WTC11 (cell line): ENCODE data around the gene GDPD4.

Experiments
- ATF2 ChIP-seq: sonication (generic); formaldehyde crosslinking; IDR thresholded peaks from 2 replicates; pipeline ENCODE4 v1.8.1; 2022; ENCODE audit warnings: low read depth, missing genetic modification reagents, borderline replicate concordance
- ATF6 ChIP-seq: sonication (generic); formaldehyde crosslinking; IDR thresholded peaks from 2 replicates; pipeline ENCODE4 v1.8.1; 2023; ENCODE audit warnings: mild to moderate bottlenecking, missing genetic modification reagents
- CREB1 ChIP-seq: sonication (generic); formaldehyde crosslinking; IDR thresholded peaks from 2 replicates; pipeline ENCODE4 v1.8.0; 2023; ENCODE audit warnings: mild to moderate bottlenecking, missing genetic modification reagents
- CREM ChIP-seq: sonication (generic); formaldehyde crosslinking; IDR thresholded peaks from 2 replicates; pipeline ENCODE4 v1.8.1; 2022; ENCODE audit warnings: mild to moderate bottlenecking, missing genetic modification reagents, moderate library complexity
- CTCF ChIP-seq: fragments of 200-600 bp; IDR thresholded peaks from 2 replicates; pipeline ENCODE4 v1.8.0; 2022; ENCODE audit warnings: antibody characterized with exemption
- E2F1 ChIP-seq: sonication (generic); formaldehyde crosslinking; IDR thresholded peaks from 2 replicates; pipeline ENCODE4 v1.8.0; 2022; ENCODE audit warnings: mild to moderate bottlenecking, missing genetic modification reagents
- E2F5 ChIP-seq: sonication (generic); formaldehyde crosslinking; IDR thresholded peaks from 2 replicates; pipeline ENCODE4 v1.8.1; 2022; ENCODE audit warnings: mild to moderate bottlenecking, moderate library complexity, missing genetic modification reagents
- ERG ChIP-seq: fragments of 250-450 bp; sonication (Bioruptor Pico); IDR thresholded peaks from 2 replicates; pipeline ENCODE4 v1.8.0; 2021; ENCODE audit warnings: mild to moderate bottlenecking
- ESRRA ChIP-seq: sonication (generic); formaldehyde crosslinking; IDR thresholded peaks from 2 replicates; pipeline ENCODE4 v1.8.1; 2022; ENCODE audit warnings: mild to moderate bottlenecking, missing genetic modification reagents, borderline replicate concordance
- HMGXB4 ChIP-seq: sonication (generic); formaldehyde crosslinking; IDR thresholded peaks from 2 replicates; pipeline ENCODE4 v1.8.1; 2023; ENCODE audit warnings: mild to moderate bottlenecking, moderate library complexity, missing genetic modification reagents
- NFE2L1 ChIP-seq: sonication (generic); formaldehyde crosslinking; IDR thresholded peaks from 2 replicates; pipeline ENCODE4 v1.8.1; 2023; ENCODE audit warnings: missing genetic modification reagents
- NR1H2 ChIP-seq: sonication (generic); formaldehyde crosslinking; IDR thresholded peaks from 2 replicates; pipeline ENCODE4 v1.9.0; 2021; ENCODE audit warnings: mild to moderate bottlenecking, moderate library complexity, missing genetic modification reagents
- NR3C1 ChIP-seq: sonication (generic); formaldehyde crosslinking; conservative IDR thresholded peaks from 2 replicates; pipeline ENCODE4 v1.8.1; 2023; ENCODE audit warnings: low read depth, mild to moderate bottlenecking, missing genetic modification reagents
- STAT6 ChIP-seq: sonication (generic); formaldehyde crosslinking; conservative IDR thresholded peaks from 2 replicates; pipeline ENCODE4 v1.8.1; 2023; ENCODE audit warnings: mild to moderate bottlenecking, low read depth, missing genetic modification reagents, moderate library complexity

GRCh38 chr11:77199137-77199745, 102.2 kb downstream of the GDPD4 start:
- TF ChIP-seq CTCF (no peak), ATF2 (CRISPR knock-in tag) (no peak), E2F1 (CRISPR knock-in tag) (no peak), NFE2L1 (CRISPR knock-in tag) (no peak), CREM (no peak), E2F5 (CRISPR knock-in tag) (no peak), NR3C1 (no peak), CREB1 (no peak), ATF6 (CRISPR knock-in tag) (no peak), HMGXB4 (CRISPR knock-in tag) (no peak), ERG (no peak), STAT6 (no peak), ESRRA (CRISPR knock-in tag) (no peak), NR1H2 (no peak)
